ENCODE measurements around the gene SLC35A3.
"Not testable (repeated sequence)": the region's sequence is repeated elsewhere in the genome, so short reads cannot be mapped to it uniquely, and the experiment has no call there.

Gene SLC35A3

DNA sequence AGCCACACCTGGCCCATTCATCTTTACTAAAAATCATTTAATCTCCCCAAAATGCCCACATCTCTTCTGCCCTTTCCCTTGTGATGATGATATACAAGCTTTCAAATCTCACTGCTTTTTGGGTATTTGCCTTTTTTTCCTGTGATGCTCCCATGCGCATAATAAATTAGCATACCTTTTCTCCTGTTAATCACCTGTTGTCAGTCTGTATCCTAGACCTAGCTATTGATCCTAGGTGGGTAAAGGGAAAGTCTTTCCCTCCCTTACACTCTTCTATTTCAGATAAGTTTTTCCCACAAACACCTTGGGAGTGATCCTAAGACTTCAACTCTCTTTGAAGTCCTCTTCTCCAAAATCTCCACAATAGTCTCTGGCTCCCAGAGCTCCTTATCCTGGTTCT lies 12.0 kb upstream of the SLC35A3 start:
- no CpG with 5 or more reads among the region's 1 CpG for WGBS, 2 donors (ENCODE audit: extremely low coverage in 2 of 2, insufficient read length in 2 of 2, insufficient replicate concordance in 1 of 2)
- Histone ChIP-seq H3K9me3 (replicated peaks in 1 of 2; ENCODE audit: control insufficient read depth in 2 of 2, insufficient read depth in 1 of 2, low read depth in 1 of 2, low read length in 2 of 2) (no peaks in the 10 kb centered on the region), H3K36me3 (replicated peaks in 1 of 2; ENCODE audit: control insufficient read depth in 2 of 2, insufficient read depth in 2 of 2, low read length in 2 of 2) (no peaks in the 10 kb centered on the region), H3K79me1 (ENCODE audit: low read depth, low read length) (no peaks in the 10 kb centered on the region), H2AFZ (ENCODE audit: low read length) (no peak overlapping the region), H4K91ac (ENCODE audit: low read depth, low read length, poor library complexity) (no peak overlapping the region), H2BK12ac (ENCODE audit: low read length) (no peak overlapping the region), H3K9ac (ENCODE audit: low read depth, low read length, poor library complexity) (no peak overlapping the region), H2AK5ac (ENCODE audit: low read depth, low read length) (no peak overlapping the region), H4K8ac (ENCODE audit: low read depth, low read length) (no peak overlapping the region), H2BK120ac (ENCODE audit: low read depth, low read length) (no peak overlapping the region), H3K14ac (ENCODE audit: low read length) (no peak overlapping the region), H2BK5ac (ENCODE audit: low read length) (no peak overlapping the region), H3K4ac (ENCODE audit: low read length) (no peak overlapping the region), H2BK15ac (ENCODE audit: low read length) (no peak overlapping the region), H3K27me3 (ENCODE audit: control insufficient read depth in 3 of 3, insufficient read depth in 3 of 3, low read depth in 1 of 3, low read length in 3 of 3) (no peaks in the 10 kb centered on the region), H3K4me3 (ENCODE audit: low read length in 2 of 2) (no peak overlapping the region), H3K27ac (replicated peaks; ENCODE audit: low read length) (no peak overlapping the region), H3K4me2 (ENCODE audit: insufficient read depth, low read length, poor library complexity, severe bottlenecking) (no peak overlapping the region), H3K18ac (ENCODE audit: low read length) (no peak overlapping the region), H3K4me1 (ENCODE audit: control insufficient read depth in 2 of 2, insufficient read depth in 1 of 2, low read depth in 1 of 2, low read length in 2 of 2) (no peaks in the 10 kb centered on the region), H3K23ac (ENCODE audit: low read depth, low read length, poor library complexity) (no peak overlapping the region)
- no peak for DNase-seq (ENCODE audit: low spot score)

- not testable (repeated sequence) for H3K36me3 ChIP-seq (replicated peaks in 1 of 2; ENCODE audit: control insufficient read depth in 2 of 2, insufficient read depth in 2 of 2, low read length in 2 of 2); H3K9me3 ChIP-seq (replicated peaks in 1 of 2; ENCODE audit: control insufficient read depth in 2 of 2, insufficient read depth in 1 of 2, low read depth in 1 of 2, low read length in 2 of 2); H3K9ac ChIP-seq (ENCODE audit: low read depth, low read length, poor library complexity); H2BK120ac ChIP-seq (ENCODE audit: low read depth, low read length); H3K27me3 ChIP-seq (ENCODE audit: control insufficient read depth in 3 of 3, insufficient read depth in 3 of 3, low read depth in 1 of 3, low read length in 3 of 3); H3K27ac ChIP-seq (replicated peaks; ENCODE audit: low read length); H2AK5ac ChIP-seq (ENCODE audit: low read depth, low read length); DNase-seq (ENCODE audit: low spot score); H3K18ac ChIP-seq (ENCODE audit: low read length); H3K4ac ChIP-seq (ENCODE audit: low read length); H3K4me1 ChIP-seq (ENCODE audit: control insufficient read depth in 2 of 2, insufficient read depth in 1 of 2, low read depth in 1 of 2, low read length in 2 of 2); H2BK5ac ChIP-seq (ENCODE audit: low read length); H3K4me3 ChIP-seq (ENCODE audit: low read length in 2 of 2); H3K14ac ChIP-seq (ENCODE audit: low read length); H2BK15ac ChIP-seq (ENCODE audit: low read length); H3K23ac ChIP-seq (ENCODE audit: low read depth, low read length, poor library complexity); H2BK12ac ChIP-seq (ENCODE audit: low read length); H3K4me2 ChIP-seq (ENCODE audit: insufficient read depth, low read length, poor library complexity, severe bottlenecking); H4K8ac ChIP-seq (ENCODE audit: low read depth, low read length); H2AFZ ChIP-seq (ENCODE audit: low read length); H3K79me1 ChIP-seq (ENCODE audit: low read depth, low read length); H4K91ac ChIP-seq (ENCODE audit: low read depth, low read length, poor library complexity)
- WGBS, 2 donors (ENCODE audit: extremely low coverage in 2 of 2, insufficient read length in 2 of 2, insufficient replicate concordance in 1 of 2): no CpG with 5 or more reads among the region's 7 CpGs
Measured at GRCh38 chr1:99959189-99959705, 10.5 kb upstream of the SLC35A3 start.

DNA sequence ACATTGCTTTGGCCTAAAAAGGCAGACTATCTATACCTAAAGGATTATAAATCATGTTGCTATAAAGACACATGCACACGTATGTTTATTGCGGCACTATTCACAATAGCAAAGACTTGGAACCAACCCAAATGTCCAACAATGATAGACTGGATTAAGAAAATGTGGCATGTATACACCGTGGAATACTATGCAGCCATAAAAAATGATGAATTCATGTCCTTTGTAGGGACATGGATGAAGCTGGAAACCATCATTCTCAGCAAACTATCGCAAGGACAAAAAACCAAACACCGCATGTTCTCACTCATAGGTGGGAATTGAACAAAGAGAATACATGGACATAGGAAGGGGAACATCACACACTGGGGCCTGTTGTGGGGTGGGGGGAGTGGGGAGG lies 9.5 kb upstream of the SLC35A3 start:
- not testable (repeated sequence) for H4K91ac ChIP-seq (ENCODE audit: low read depth, low read length, poor library complexity); H2BK120ac ChIP-seq (ENCODE audit: low read depth, low read length); H2BK15ac ChIP-seq (ENCODE audit: low read length); H3K27me3 ChIP-seq (ENCODE audit: control insufficient read depth in 3 of 3, insufficient read depth in 3 of 3, low read depth in 1 of 3, low read length in 3 of 3); H3K9me3 ChIP-seq (replicated peaks in 1 of 2; ENCODE audit: control insufficient read depth in 2 of 2, insufficient read depth in 1 of 2, low read depth in 1 of 2, low read length in 2 of 2); H2AFZ ChIP-seq (ENCODE audit: low read length); H2BK12ac ChIP-seq (ENCODE audit: low read length); H3K18ac ChIP-seq (ENCODE audit: low read length); H3K4me1 ChIP-seq (ENCODE audit: control insufficient read depth in 2 of 2, insufficient read depth in 1 of 2, low read depth in 1 of 2, low read length in 2 of 2); DNase-seq (ENCODE audit: low spot score); H3K79me1 ChIP-seq (ENCODE audit: low read depth, low read length); H3K36me3 ChIP-seq (replicated peaks in 1 of 2; ENCODE audit: control insufficient read depth in 2 of 2, insufficient read depth in 2 of 2, low read length in 2 of 2); H3K4me3 ChIP-seq (ENCODE audit: low read length in 2 of 2); H3K4ac ChIP-seq (ENCODE audit: low read length); H2BK5ac ChIP-seq (ENCODE audit: low read length); H3K4me2 ChIP-seq (ENCODE audit: insufficient read depth, low read length, poor library complexity, severe bottlenecking); H3K23ac ChIP-seq (ENCODE audit: low read depth, low read length, poor library complexity); H4K8ac ChIP-seq (ENCODE audit: low read depth, low read length); H3K27ac ChIP-seq (replicated peaks; ENCODE audit: low read length); H2AK5ac ChIP-seq (ENCODE audit: low read depth, low read length); H3K14ac ChIP-seq (ENCODE audit: low read length); H3K9ac ChIP-seq (ENCODE audit: low read depth, low read length, poor library complexity)
- no CpG with 5 or more reads among the region's 5 CpGs for WGBS, 2 donors (ENCODE audit: extremely low coverage in 2 of 2, insufficient read length in 2 of 2, insufficient replicate concordance in 1 of 2)

DNA sequence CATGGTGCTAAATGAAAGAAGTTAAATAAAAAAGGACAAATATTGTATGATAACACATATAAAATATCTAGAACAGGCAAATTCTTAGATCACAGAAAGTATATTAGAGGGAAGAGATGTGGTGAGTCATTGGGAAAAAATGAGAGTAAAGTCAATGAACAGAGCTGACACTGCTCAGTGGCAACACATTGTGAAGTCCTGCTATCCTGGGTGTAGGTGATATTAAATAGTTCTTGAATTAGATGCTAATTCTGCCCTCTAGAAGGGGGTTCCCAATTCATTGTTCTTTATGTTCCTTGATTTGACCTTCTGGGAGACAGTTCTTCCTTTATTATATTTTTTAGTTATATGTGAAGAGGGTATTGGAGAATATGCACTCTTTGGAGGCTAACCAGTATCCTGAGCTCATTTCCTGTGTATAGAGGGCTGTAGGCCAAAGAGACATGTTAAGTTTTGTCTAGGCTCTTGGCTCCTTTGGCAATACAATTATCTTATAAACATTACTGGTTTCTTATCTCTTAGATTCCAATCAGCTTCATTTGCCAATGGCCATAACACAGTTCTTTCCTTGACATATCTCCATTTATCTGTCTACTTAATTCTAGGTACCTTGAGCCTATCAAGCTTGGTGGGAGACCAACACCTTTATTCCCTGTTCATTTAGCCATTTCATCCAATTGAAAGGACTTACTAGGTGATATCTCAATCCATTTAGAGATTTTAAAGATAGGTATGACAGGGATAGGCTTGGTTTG lies 6.6 kb upstream of the SLC35A3 start:
- Histone ChIP-seq H3K9ac (ENCODE audit: low read depth, low read length, poor library complexity) (no peak overlapping the region), H4K91ac (ENCODE audit: low read depth, low read length, poor library complexity) (no peak overlapping the region), H3K27ac (replicated peaks; ENCODE audit: low read length) (no peak overlapping the region), H2BK12ac (ENCODE audit: low read length) (no peak overlapping the region), H3K79me1 (ENCODE audit: low read depth, low read length) (no peaks in the 10 kb centered on the region), H3K23ac (ENCODE audit: low read depth, low read length, poor library complexity) (no peak overlapping the region), H2BK120ac (ENCODE audit: low read depth, low read length) (no peak overlapping the region), H3K4me1 (ENCODE audit: control insufficient read depth in 2 of 2, insufficient read depth in 1 of 2, low read depth in 1 of 2, low read length in 2 of 2) (no peaks in the 10 kb centered on the region), H3K14ac (ENCODE audit: low read length) (no peak overlapping the region), H3K4ac (ENCODE audit: low read length) (no peak overlapping the region), H3K18ac (ENCODE audit: low read length) (no peak overlapping the region), H2AFZ (ENCODE audit: low read length) (no peak overlapping the region), H2BK15ac (ENCODE audit: low read length) (no peak overlapping the region), H3K4me3 (ENCODE audit: low read length in 2 of 2) (no peak overlapping the region), H2BK5ac (ENCODE audit: low read length) (no peak overlapping the region), H3K36me3 (replicated peaks in 1 of 2; ENCODE audit: control insufficient read depth in 2 of 2, insufficient read depth in 2 of 2, low read length in 2 of 2) (no peaks in the 10 kb centered on the region), H3K4me2 (ENCODE audit: insufficient read depth, low read length, poor library complexity, severe bottlenecking) (no peak overlapping the region), H3K27me3 (ENCODE audit: control insufficient read depth in 3 of 3, insufficient read depth in 3 of 3, low read depth in 1 of 3, low read length in 3 of 3) (no peaks in the 10 kb centered on the region), H4K8ac (ENCODE audit: low read depth, low read length) (no peak overlapping the region), H2AK5ac (ENCODE audit: low read depth, low read length) (no peak overlapping the region), H3K9me3 (replicated peaks in 1 of 2; ENCODE audit: control insufficient read depth in 2 of 2, insufficient read depth in 1 of 2, low read depth in 1 of 2, low read length in 2 of 2) (no peaks in the 10 kb centered on the region)
- DNase-seq (ENCODE audit: low spot score): no peak
